GM11168 (cell line): ENCODE data around the gene PANX2.

Experiments used
- in situ Hi-C: fragments of 300-500 bp; cut with MboI; formaldehyde crosslinking; loops from one replicate; pipeline ENCODE4 v1.12.0; 2022; ENCODE audit warnings: low sequenced_read_pairs; ENCODE audit not compliant: unreplicated experiment

Gene PANX2

GRCh38 chr22:50222508-50222907 is 52.0 kb downstream of the PANX2 start:
- in situ Hi-C loops: no loop called here

- in situ Hi-C loops: no loop called here
Observed at GRCh38 chr22:50224071-50224470, 53.5 kb downstream of the PANX2 start.

GRCh38 chr22:50225200-50225969 is 54.9 kb downstream of the PANX2 start:
- in situ Hi-C loops: no loop called here

- in situ Hi-C loops: no loop called here
Observed at GRCh38 chr22:50226063-50226874, 55.7 kb downstream of the PANX2 start.

GRCh38 chr22:50226875-50227165 is 56.3 kb downstream of the PANX2 start:
- in situ Hi-C loops: no loop called here

DNA sequence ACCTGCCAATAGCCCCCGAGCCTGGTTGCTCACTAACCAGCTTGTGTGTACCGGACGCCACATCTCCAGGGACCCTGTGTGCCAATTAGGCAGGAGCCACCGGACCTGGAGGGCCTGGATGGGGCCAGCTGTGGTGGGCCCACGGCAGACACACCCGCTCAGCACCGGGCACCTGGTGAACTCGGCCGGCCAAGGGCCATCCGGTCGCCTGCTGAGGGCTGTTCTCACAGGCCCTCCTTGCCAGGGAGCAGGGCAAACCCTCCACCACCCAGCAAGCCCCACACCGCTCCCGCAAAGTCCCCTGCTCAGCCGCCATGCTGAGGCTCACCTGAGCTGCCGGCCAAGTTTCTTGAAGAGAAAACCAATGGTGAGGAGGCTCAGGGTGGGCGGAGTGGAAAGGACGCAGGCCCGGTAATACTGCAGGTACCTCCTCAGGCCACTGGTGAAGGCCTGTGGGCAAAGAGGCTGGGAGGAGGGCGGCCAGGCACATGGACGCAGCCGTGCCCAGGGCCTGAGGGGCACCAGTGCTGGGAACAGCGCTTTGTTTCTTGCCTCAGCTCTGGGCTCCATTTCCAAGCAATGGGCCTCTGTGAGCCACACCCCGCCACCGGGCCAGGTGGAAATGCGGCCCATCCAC is 57.2 kb downstream of the PANX2 start:
- in situ Hi-C loops: no loop called here

- in situ Hi-C loops: no loop called here
Observed at GRCh38 chr22:50228366-50228765, 57.8 kb downstream of the PANX2 start.

DNA sequence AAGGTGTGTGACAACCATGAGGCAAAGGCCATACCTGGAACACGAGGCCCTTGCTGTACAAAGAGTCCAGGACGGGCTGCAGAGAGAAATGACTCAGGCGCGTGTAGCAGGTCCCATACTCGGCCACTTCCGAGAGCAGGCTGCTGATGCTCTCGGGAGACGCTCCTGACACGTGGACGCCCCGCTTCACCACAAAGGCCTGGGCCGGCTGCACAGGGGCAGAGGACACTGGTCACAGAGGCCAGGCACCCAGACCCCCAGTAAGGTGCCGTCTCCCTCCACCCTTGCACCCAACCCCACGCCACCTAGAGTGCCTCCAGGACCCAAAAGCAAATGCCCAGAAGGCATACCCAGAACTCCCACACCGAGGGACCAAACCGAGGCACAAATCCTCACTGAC is 58.8 kb downstream of the PANX2 start:
- in situ Hi-C loops: no loop called here
